DOHH2 (cell line): Measurements from ENCODE around the gene SHISA8.

Source experiments
- H3F3A ChIP-seq: fragments of 200-600 bp; sonication (generic), shearing (Covaris generic); 2 replicates; pipeline ENCODE4 v1.6.0; 2016; ENCODE audit warnings: antibody characterized with exemption, mild to moderate bottlenecking; ENCODE audit not compliant: control insufficient read depth, insufficient read depth
- H3K27ac ChIP-seq: fragments of 200-600 bp; sonication (generic); 2 replicates; pipeline ENCODE4 v1.5.1; 2014; ENCODE audit warnings: low read depth, mild to moderate bottlenecking, low read length, moderate library complexity
- H3K27me3 ChIP-seq: fragments of 200-600 bp; sonication (generic); 2 replicates; pipeline ENCODE4 v1.6.1; 2014; ENCODE audit warnings: mild to moderate bottlenecking, low read length, mixed read lengths; ENCODE audit not compliant: control insufficient read depth
- H3K36me3 ChIP-seq: fragments of 200-600 bp; sonication (generic); 2 replicates; pipeline ENCODE4 v1.6.1; 2014; ENCODE audit warnings: mild to moderate bottlenecking, low read length, moderate library complexity, mixed read lengths; ENCODE audit not compliant: control insufficient read depth
- H3K4me1 ChIP-seq: fragments of 200-600 bp; sonication (generic); 2 replicates; pipeline ENCODE4 v1.6.1; 2014; ENCODE audit warnings: mild to moderate bottlenecking, low read length, mixed read lengths; ENCODE audit not compliant: control insufficient read depth
- H3K4me2 ChIP-seq: fragments of 200-600 bp; sonication (generic); 2 replicates; pipeline ENCODE4 v1.6.0; 2014; ENCODE audit warnings: mild to moderate bottlenecking, low read length, moderate library complexity
- H3K4me3 ChIP-seq: fragments of 200-600 bp; sonication (generic); 2 replicates; pipeline ENCODE4 v1.5.1; 2014; ENCODE audit warnings: mild to moderate bottlenecking, low read length, mixed read lengths
- H3K79me2 ChIP-seq: fragments of 200-600 bp; sonication (generic); 2 replicates; pipeline ENCODE4 v1.6.1; 2014; ENCODE audit warnings: mild to moderate bottlenecking, low read length, mixed read lengths; ENCODE audit not compliant: control insufficient read depth
- H3K9me2 ChIP-seq: fragments of 200-600 bp; sonication (generic); replicated peaks from 2 replicates; pipeline ENCODE4 v1.6.1; 2014; ENCODE audit warnings: mild to moderate bottlenecking, low read length, mixed read lengths; ENCODE audit not compliant: control insufficient read depth
- H3K9me3 ChIP-seq: fragments of 200-600 bp; sonication (generic); 2 replicates; pipeline ENCODE4 v1.6.1; 2014; ENCODE audit warnings: antibody characterized with exemption, low read length, mixed read lengths; ENCODE audit not compliant: control insufficient read depth, insufficient read depth
- H4K20me1 ChIP-seq: fragments of 200-600 bp; sonication (generic); 2 replicates; pipeline ENCODE4 v1.6.0; 2014; ENCODE audit warnings: low read depth, mild to moderate bottlenecking, antibody characterized with exemption, low read length, moderate library complexity; ENCODE audit not compliant: control insufficient read depth, insufficient read depth
- EZH2phosphoT487 ChIP-seq: fragments of 200-600 bp; sonication (generic); IDR thresholded peaks from 2 replicates; pipeline ENCODE4 v1.6.1; 2017; ENCODE audit warnings: borderline replicate concordance, mild to moderate bottlenecking, antibody characterized with exemption, low read length, moderate library complexity, mixed read lengths
- TF ChIP-seq, protein P1 (sequence below): fragments of 200-600 bp; sonication (generic); IDR thresholded peaks from one replicate; pipeline ENCODE4 v1.5.1; 2014; ENCODE audit warnings: antibody characterized with exemption, mild to moderate bottlenecking, low read depth, low read length; ENCODE audit not compliant: poor library complexity, severe bottlenecking

SHISA8 gene

DNA sequence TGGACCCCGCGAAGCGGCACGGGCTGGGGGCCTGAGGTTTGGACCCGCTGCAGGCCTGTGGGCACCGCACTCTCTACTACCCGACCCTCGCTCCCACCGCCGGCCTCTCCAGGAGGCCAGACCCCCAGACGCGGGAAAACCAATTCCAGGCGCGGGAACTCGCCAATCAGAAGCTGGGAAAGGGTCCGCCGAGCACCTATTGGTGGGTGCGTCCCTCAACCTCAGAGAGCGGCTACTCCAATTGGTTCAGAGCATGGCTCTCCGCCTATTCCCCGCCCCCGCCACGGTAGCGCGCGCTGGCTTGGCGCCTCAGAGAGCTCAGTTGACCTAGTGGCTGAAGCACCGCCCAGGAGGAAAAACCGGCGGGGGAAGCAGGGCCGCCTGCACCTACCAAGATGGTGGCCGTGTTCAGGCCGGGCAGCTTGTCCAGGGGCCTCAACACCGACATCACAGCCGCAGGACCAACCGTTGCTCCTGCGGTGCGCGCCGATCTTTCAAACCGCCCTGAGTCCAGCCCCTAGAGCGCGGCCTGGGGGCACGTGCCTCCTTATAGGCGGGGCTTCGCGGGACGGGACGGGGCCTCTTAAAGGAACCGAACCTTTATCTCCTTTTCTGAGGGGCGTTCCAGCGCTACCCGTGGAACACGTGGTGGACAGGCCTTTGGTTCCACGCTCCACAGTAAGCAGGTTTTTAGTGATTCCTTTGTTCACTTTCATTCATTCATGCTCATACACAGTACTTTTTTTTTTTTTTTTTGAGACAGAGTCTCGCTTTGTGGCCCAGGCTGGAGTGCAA is 32.0 kb upstream of the SHISA8 start, which contains the start of gene CENPM:
TSS of gene CENPM (minus strand) at position 524 of the 795 bp plus-strand sequence. CDS start at position 448, 76 bp downstream.
- peaks cover 39% of the 10 kb centered on the region for H3F3A ChIP-seq
- H3K4me2 ChIP-seq: peak within 1 kb of the TSS; percentile 75
- H3K36me3 ChIP-seq: peaks cover 42% of the 10 kb centered on the region

DNA sequence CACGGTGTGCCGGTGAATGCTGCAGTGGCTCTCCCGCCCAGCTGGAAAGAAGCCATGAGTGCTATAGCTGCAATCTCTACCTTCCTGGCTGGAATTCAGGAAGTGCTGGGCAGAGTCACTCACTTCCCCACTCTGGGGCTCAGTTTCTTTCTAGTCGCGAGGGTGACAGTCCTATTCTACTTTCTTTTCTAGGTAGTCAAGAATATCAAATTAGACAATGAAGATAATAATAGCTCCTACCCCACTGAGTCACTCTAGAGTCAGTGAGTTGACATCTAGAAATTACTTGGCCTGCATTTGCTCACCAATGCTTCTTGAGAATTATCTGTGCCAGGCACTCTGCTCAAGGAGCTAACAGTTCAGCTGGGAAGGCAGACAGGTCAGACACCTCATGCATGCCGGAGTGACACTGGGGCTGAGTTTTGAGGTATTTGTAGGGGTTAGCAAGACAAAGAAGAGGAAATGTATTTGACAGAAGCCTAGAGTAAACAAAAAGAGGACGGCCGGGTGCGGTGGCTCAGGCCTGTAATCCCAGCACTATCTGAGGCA is 28.9 kb upstream of the SHISA8 start:
- H3K4me2 ChIP-seq: peak overlapping the region; percentile 75
- H3K9me3 ChIP-seq: no peaks in the 10 kb centered on the region
- H3K27me3 ChIP-seq: no peaks in the 10 kb centered on the region
- H3K79me2 ChIP-seq: peaks cover 90% of the 10 kb centered on the region
- peaks cover 77% of the 10 kb centered on the region for H3K4me1 ChIP-seq
- H3K9me2 ChIP-seq: no peaks in the 10 kb centered on the region
- H4K20me1 ChIP-seq: peaks cover 11% of the 10 kb centered on the region
- TF ChIP-seq, protein P1, sequence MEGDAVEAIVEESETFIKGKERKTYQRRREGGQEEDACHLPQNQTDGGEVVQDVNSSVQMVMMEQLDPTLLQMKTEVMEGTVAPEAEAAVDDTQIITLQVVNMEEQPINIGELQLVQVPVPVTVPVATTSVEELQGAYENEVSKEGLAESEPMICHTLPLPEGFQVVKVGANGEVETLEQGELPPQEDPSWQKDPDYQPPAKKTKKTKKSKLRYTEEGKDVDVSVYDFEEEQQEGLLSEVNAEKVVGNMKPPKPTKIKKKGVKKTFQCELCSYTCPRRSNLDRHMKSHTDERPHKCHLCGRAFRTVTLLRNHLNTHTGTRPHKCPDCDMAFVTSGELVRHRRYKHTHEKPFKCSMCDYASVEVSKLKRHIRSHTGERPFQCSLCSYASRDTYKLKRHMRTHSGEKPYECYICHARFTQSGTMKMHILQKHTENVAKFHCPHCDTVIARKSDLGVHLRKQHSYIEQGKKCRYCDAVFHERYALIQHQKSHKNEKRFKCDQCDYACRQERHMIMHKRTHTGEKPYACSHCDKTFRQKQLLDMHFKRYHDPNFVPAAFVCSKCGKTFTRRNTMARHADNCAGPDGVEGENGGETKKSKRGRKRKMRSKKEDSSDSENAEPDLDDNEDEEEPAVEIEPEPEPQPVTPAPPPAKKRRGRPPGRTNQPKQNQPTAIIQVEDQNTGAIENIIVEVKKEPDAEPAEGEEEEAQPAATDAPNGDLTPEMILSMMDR: no peak
- TF ChIP-seq EZH2phosphoT487: no peak
- peak overlapping the region; percentile 81 for H3K4me3 ChIP-seq
- peaks cover 58% of the 10 kb centered on the region for H3F3A ChIP-seq
- peaks cover 72% of the 10 kb centered on the region for H3K36me3 ChIP-seq
- H3K27ac ChIP-seq: peak overlapping the region; percentile 87

More for the DNA sequence above, 32.0 kb upstream of the SHISA8 start, which contains the start of gene CENPM:
- Histone ChIP-seq H3K4me3 (peak within 1 kb of the TSS; percentile 81), H3K9me2 (no peaks in the 10 kb centered on the region), H3K27ac (peak within 1 kb of the TSS; percentile 87), H3K27me3 (no peaks in the 10 kb centered on the region), H3K4me1 (peaks cover 77% of the 10 kb centered on the region), H3K9me3 (no peaks in the 10 kb centered on the region), H3K79me2 (peaks cover 88% of the 10 kb centered on the region), H4K20me1 (peaks cover 4% of the 10 kb centered on the region; the same call in 1 of the 2 replicates)
- no peak for TF ChIP-seq EZH2phosphoT487
- TF ChIP-seq, protein P1: no peak

DNA sequence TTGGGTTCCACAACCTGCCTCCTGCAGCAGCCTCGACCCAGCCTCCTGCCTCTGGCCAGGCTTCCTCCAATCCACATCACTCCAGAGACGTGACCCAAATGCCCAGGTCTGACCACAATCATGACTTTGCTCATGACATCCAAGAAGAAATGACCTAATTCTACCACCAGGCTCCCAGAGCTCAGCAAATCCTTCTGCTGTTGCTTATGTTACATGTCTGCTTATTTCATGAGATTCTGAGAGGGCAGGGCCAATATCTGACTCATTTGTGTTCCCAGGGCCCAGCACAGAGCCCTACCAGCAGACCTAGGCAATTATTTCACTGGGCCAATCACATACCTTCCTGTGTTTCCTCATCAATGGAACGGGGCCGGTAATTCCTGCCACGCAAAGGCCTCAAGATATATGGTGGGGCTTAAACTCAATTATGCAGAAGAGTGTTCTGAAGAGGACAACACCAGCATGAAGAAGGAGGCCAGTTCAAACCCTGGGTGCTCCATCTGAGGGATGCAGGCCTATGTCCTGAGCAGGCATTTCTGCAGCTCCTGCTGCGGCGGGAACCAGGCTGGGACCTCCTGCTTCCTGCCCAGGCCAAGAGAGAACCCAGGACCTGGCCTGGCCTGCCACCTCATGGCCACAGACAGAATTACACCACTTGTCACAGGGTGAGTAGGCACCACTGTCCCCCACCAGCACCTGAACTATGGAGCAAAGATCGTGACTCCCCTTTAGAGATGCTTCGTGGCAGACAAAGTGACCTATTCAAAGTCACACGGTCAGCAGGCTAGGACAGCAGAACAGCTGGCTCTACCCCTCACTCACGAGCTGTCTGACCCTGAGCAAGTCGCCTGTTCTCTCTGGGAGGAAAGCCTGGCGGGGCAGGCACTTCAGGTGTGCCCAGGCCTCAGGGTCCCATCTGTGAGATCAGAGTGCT is 26.2 kb upstream of the SHISA8 start:
- Histone ChIP-seq H3F3A (peaks cover 75% of the 10 kb centered on the region), H3K9me2 (no peaks in the 10 kb centered on the region), H3K79me2 (peaks cover 68% of the 10 kb centered on the region), H3K36me3 (peaks cover 88% of the 10 kb centered on the region), H3K4me3 (peak overlapping the region; percentile 70), H3K4me1 (peaks cover 86% of the 10 kb centered on the region), H3K9me3 (no peaks in the 10 kb centered on the region), H3K4me2 (peak overlapping the region; percentile 87), H4K20me1 (peaks cover 11% of the 10 kb centered on the region), H3K27ac (peak overlapping the region; percentile 95), H3K27me3 (no peaks in the 10 kb centered on the region)
- no peak for TF ChIP-seq EZH2phosphoT487
- TF ChIP-seq, protein P1: peak; percentile 93
